K562 (cell line): ENCODE measurements around the gene ANKS1A. TPM values are rescaled to one million over a fixed set of nuclear protein-coding genes. Genes with fewer than 3 reads are reported as not detected.
A peak's percentile ranks its signal among the peaks of the same experiment; 100 is the strongest.

Source experiments
- ARID1B ChIP-seq: fragments of 450-650 bp; IDR thresholded peaks from 2 replicates; pipeline ENCODE4 v1.6.1; 2016; ENCODE audit warnings: antibody characterized with exemption, mild to moderate bottlenecking, inconsistent platforms
- BACH1 ChIP-seq: fragments of 200-800 bp; sonication (Bioruptor generic); IDR thresholded peaks from 2 replicates; pipeline ENCODE4 v1.6.1; 2016; ENCODE audit warnings: missing genetic modification characterization, missing compliant biosample characterization
- C11orf30 ChIP-seq: fragments of 450-650 bp; IDR thresholded peaks from 2 replicates; pipeline ENCODE4 v1.6.1; 2016; ENCODE audit warnings: low read depth, mild to moderate bottlenecking
- CBFA2T3 ChIP-seq: fragments of 450-650 bp; IDR thresholded peaks from 2 replicates; pipeline ENCODE4 v1.6.1; 2017
- CEBPZ ChIP-seq: fragments of 150-350 bp; IDR thresholded peaks from 2 replicates; pipeline ENCODE4 v1.6.1; 2014; ENCODE audit warnings: low read depth, mild to moderate bottlenecking, low read length, borderline replicate concordance
- CGGBP1 ChIP-seq: fragments of 250-450 bp; sonication (Bioruptor Pico); IDR thresholded peaks from 2 replicates; pipeline ENCODE4 v1.9.0; 2021; ENCODE audit warnings: mild to moderate bottlenecking
- DMBX1 ChIP-seq: fragments of 250-450 bp; sonication (Bioruptor Pico); IDR thresholded peaks from 2 replicates; pipeline ENCODE4 v1.8.0; 2022; ENCODE audit warnings: inconsistent platforms, mild to moderate bottlenecking, moderate library complexity, borderline replicate concordance
- ELK1 ChIP-seq: sonication (generic); formaldehyde crosslinking; IDR thresholded peaks from 2 replicates; pipeline ENCODE4 v1.8.1; 2022; ENCODE audit warnings: missing genetic modification reagents
- ILK ChIP-seq: fragments of 450-650 bp; IDR thresholded peaks from 2 replicates; pipeline ENCODE4 v1.6.1; 2016; ENCODE audit warnings: missing genetic modification characterization, low read depth, mild to moderate bottlenecking, missing compliant biosample characterization, moderate library complexity, borderline replicate concordance
- MAFG ChIP-seq: fragments of 450-650 bp; conservative IDR thresholded peaks from 2 replicates; pipeline ENCODE4 v1.6.1; 2016; ENCODE audit warnings: missing genetic modification characterization, missing compliant biosample characterization
- MECOM ChIP-seq: fragments of 250-450 bp; sonication (Bioruptor Pico); IDR thresholded peaks from 2 replicates; pipeline ENCODE4 v1.8.0; 2022; ENCODE audit warnings: inconsistent platforms
- MIER1 ChIP-seq: fragments of 450-650 bp; IDR thresholded peaks from 2 replicates; pipeline ENCODE4 v1.6.1; 2016; ENCODE audit warnings: antibody characterized with exemption, mild to moderate bottlenecking, low read depth
- NFIC ChIP-seq: fragments of 450-650 bp; IDR thresholded peaks from 2 replicates; pipeline ENCODE4 v1.6.1; 2017; ENCODE audit warnings: mild to moderate bottlenecking, inconsistent platforms
- NR2C1 ChIP-seq, 2 experiments: fragments of 450-650 bp; IDR thresholded peaks; 2 replicates each; pipeline ENCODE4 v1.6.1; 2017; ENCODE audit warnings: mild to moderate bottlenecking in 2 of 2, antibody characterized with exemption in 1 of 2, inconsistent platforms in 1 of 2, missing compliant biosample characterization in 1 of 2, missing genetic modification characterization in 1 of 2
- SMAD4 ChIP-seq: fragments of 250-450 bp; sonication (Bioruptor Pico); conservative IDR thresholded peaks from 2 replicates; pipeline ENCODE4 v1.8.0; 2021; ENCODE audit warnings: inconsistent platforms, mild to moderate bottlenecking, moderate library complexity
- SMARCB1 ChIP-seq: IDR thresholded peaks from 2 replicates; pipeline ENCODE4 v1.6.1; 2011; ENCODE audit warnings: improper control_type of control experiment, low read depth; ENCODE audit not compliant: insufficient read length
- TCF15 ChIP-seq: fragments of 250-450 bp; sonication (Bioruptor Pico); IDR thresholded peaks from 2 replicates; pipeline ENCODE4 v1.8.0; 2022; ENCODE audit warnings: moderate library complexity, mild to moderate bottlenecking, inconsistent platforms
- ZNF253 ChIP-seq: fragments of 250-450 bp; sonication (Bioruptor Pico); conservative IDR thresholded peaks from 2 replicates; pipeline ENCODE4 v1.6.1; 2021; ENCODE audit warnings: mild to moderate bottlenecking
- ZNF316 ChIP-seq: fragments of 450-650 bp; IDR thresholded peaks from 2 replicates; pipeline ENCODE4 v1.6.1; 2016
- ZNF644 ChIP-seq: fragments of 200-800 bp; sonication (Bioruptor generic); IDR thresholded peaks from 2 replicates; pipeline ENCODE4 v1.6.1; 2016; ENCODE audit warnings: low read depth, missing genetic modification characterization, missing compliant biosample characterization
- ZNF740 ChIP-seq, 3 experiments: fragments of 200-800 bp in 1 of 3; sonication (Bioruptor generic) in 1 of 3; sonication (generic) in 1 of 3; formaldehyde crosslinking in 1 of 3; IDR thresholded peaks; 2 replicates each; pipeline versions ENCODE4 v1.6.1 to v1.8.0; 2016 to 2022; ENCODE audit warnings: mild to moderate bottlenecking in 2 of 3, missing compliant biosample characterization in 2 of 3, missing genetic modification characterization in 2 of 3, missing genetic modification reagents in 1 of 3
- polyA plus RNA-seq, 8 experiments: library from polyadenylated mRNA; depleted of rRNA in 4 of 8; stranded (reverse) in 5 of 8; unstranded in 3 of 8; fragments of >200 nt; fragmentation: Nextera tagmentation in 2 of 8; fragmentation: Illumina TruSeq in 1 of 8; extraction: Ambion mirVana in 2 of 8; extraction: Trizol in 1 of 8; gene quantifications; 2 replicates each; pipeline versions ENCODE4 v1.2.1 to v1.2.3, GENCODE V29; 2011 to 2014; ENCODE audit warnings: inconsistent platforms in 1 of 8, missing spikeins in 1 of 8
- total RNA-seq, 7 experiments: library from RNA; depleted of rRNA in 6 of 7; stranded (reverse); fragments of >200 nt in 6 of 7; fragmentation: Illumina TruSeq in 2 of 7; extraction: Trizol in 2 of 7; gene quantifications; 2 replicates each; pipeline versions ENCODE4 v1.2.1 to v1.2.3, GENCODE V29; 2011 to 2021; ENCODE audit warnings: low replicate concordance in 1 of 7

ANKS1A gene
- total and polyA plus RNA-seq, 9 of the 15 experiments (the other 6 are each of a cell fraction or from before 2014, with no cell fraction given): 1.1 to 13.8 (median 5.3) TPM

GRCh38 chr6:34839666-34840352 lies 49.2 kb upstream of the ANKS1A start (continued):
- TF ChIP-seq ILK (tag): no peak
- peak; percentile 97 for TF ChIP-seq ZNF316
- TF ChIP-seq CEBPZ: no peak
- TF ChIP-seq ZNF253 (CRISPR knock-in tag): no peak
- peak; percentile 51; the same call in 1 of the 2 replicates for TF ChIP-seq ZNF644
- no peak for TF ChIP-seq SMARCB1
- TF ChIP-seq BACH1 (tag): peak; percentile 78; the same call in 1 of the 2 replicates
- 0 out of 2 replicates have a peak, but pooled peaks have one; percentile 5 for TF ChIP-seq CBFA2T3
- TF ChIP-seq CGGBP1 (CRISPR knock-in tag): 0 out of 2 replicates have a peak, but pooled peaks have one; percentile 51
- TF ChIP-seq SMAD4 (CRISPR knock-in tag): peak; percentile 67
- TF ChIP-seq C11orf30: peak; percentile 93
- peak; percentile 30; the same call in 1 of the 2 replicates for TF ChIP-seq MECOM (CRISPR knock-in tag)
- TF ChIP-seq NFIC: peak; percentile 59
- 0 out of 2 replicates have a peak, but pooled peaks have one; percentile 39 for TF ChIP-seq TCF15 (CRISPR knock-in tag)
- peak; percentile 22; the same call in 1 of the 2 replicates for TF ChIP-seq ARID1B
- no peak for TF ChIP-seq ELK1
- peak; percentile 97 for TF ChIP-seq MAFG (tag)
- TF ChIP-seq ZNF740 (CRISPR knock-in tag; IDR thresholded peaks at IDR 0.05): no peak
- 0 out of 4 replicates have a peak, but pooled peaks of 1 of the 2 experiments have one; percentile 23 for TF ChIP-seq ZNF740 (tag; IDR thresholded peaks at IDR 0.05)
- peak; percentile 69; the same call in 1 of the 2 replicates for TF ChIP-seq DMBX1 (CRISPR knock-in tag)
- no peak for TF ChIP-seq NR2C1 (IDR thresholded peaks at IDR 0.05)
- peak; percentile 74 for TF ChIP-seq NR2C1 (tag; IDR thresholded peaks at IDR 0.05)
- no peak for TF ChIP-seq MIER1
